GM19468 (cell line): ENCODE data around the gene STAG3.
"Not testable (repeated sequence)": the region's sequence is repeated elsewhere in the genome, so short reads cannot be mapped to it uniquely, and the experiment has no call there.

ENCODE experiments used
- ATAC-seq: cut with Tn5 transposase; IDR thresholded peaks from one replicate; pipeline ENCODE4 v1.9.1; 2021; ENCODE audit warnings: mild to moderate bottlenecking, moderate library complexity, moderate number of reproducible peaks; ENCODE audit not compliant: unreplicated experiment; ENCODE audit errors: extremely low read depth

The STAG3 gene

DNA sequence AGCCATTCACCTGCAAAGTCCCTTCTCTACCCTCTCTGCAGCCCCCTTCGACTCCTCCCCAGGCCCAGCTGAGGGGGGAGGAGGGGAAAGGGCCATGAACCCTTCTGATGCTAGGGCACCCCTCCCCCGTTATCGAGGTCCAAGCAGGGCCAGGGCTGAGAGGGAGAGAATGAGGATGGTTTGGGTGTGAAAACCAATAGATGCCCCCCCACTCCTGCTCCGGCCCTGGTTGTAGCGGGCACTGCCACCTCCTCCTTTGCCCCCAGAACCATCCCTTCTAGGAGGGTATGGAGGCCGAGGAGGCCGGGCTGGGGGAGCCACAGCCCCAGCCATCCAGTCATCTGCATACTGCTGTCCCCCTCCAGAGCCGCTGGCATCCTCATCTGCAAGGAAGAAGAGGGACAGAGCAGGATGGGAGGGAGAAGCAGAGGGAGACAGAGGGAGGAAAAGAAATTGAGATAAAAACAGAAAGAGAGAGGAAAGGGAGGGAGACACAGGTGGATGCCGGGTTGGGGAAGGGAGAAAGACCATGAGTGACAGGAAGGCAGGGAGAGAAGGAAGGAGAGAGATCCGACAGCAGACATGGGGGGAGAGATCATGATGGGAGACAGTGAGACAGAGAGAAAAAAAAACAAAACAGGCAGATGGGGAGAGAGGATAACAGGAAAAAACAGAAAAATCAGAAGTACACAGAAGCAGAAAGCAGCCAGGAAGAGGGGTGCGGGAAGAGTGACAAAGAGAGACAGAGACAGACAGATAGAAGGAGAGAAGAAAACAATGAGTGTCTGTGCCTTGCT is 7.4 kb upstream of the STAG3 start:
- ATAC-seq: no peak

DNA sequence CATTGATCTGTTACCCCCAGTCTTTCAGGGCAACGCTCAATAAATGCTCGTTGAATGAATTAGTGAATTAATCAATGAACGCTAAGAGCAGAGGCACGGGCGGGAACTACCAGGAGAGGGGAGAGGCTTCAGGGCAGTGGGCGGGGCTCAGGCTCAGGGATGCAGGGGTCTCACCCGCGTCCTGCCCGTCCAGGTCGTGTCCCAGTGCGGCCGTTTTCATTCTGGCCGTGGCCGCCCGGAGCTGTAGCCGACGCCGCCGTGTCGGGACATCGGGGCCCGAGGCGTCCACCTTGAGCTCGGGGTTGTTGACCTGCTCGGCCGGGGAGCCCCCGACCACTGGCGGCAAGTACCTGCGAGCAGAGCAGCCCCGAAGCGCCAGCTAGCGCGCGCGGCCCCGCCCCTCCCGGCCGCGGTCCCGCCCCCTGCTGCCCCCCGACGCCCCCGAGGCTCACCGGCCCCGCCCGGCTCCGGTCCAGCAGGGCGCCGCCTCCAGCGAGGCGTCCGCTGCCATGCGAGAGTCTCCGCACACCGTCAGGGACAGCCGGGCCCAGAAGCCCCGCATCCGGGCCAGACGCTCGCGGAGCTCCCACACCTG is 6.5 kb upstream of the STAG3 start:
- ATAC-seq: no peak

DNA sequence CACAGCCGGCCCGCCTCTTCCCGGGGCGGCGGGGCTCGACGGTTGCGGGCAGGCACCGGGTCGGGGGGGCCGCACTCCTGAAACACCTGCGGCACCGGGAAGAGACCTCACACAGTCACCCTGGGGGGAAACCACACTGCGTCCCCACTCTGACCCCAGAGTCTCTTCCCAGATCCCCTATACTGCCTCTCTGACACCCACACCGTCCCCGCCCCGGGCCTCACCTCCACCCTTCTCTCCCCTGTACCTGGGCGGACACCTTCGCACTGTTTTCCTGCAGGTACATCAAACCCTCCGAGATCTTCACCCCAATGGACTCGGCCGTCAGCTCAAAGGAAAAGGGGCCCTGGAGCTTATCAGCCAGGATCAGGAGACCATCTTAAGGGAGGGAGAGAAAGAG is 5.9 kb upstream of the STAG3 start:
- ATAC-seq: no peak

DNA sequence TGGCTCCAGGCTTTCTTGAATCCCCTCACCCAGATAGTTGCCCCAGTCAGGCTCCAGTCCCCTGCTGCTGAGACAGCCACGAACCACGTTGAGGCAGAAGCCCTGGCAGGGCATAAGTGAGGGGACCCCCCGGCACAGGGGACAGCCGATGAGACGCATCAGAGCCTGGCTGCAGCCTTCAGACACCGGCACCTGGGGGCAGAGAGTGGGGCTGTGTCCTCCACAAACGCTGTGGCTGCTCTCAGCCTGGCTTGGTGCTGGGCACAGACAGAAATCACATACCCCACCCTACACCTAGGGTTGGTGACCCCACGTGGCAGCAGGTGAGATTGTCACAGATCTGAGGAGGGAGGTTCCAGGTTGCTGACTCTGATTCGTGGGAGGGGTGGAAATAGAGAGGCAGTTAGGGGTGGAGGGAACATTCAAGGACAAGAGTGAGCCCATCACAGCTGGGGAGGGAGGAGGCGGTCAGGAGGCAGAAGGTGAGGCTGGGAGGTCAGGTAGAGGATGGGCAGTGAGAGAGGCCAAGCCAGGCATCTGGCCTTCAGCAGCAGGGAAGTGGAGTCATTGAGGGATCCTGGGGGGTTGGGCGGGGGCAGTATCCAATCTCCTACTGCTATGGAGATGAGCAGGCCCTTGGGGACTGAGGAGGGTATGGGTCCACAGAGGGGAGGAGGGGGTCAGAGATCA is 3.8 kb upstream of the STAG3 start:
- no peak for ATAC-seq

DNA sequence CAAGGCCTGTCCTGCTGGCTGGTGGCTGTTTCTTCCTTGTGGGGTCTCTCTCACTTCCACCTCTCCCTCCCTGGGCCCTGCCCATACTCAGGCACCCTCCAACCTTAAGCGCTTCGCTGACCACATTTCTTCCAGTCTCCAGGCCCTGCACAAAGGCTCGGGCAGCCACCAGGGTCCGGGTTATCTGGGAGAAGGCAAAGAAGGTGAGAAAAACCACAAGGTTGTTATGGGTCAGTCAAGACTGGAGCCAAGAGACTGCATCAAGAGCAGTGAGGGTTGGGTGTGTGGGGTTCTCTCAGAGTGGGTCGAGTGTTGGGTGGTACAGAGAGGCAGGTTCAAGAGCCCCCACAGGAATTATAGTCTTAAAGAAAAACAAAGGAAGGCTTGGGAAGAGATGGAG is 3.1 kb upstream of the STAG3 start:
- ATAC-seq: no peak

DNA sequence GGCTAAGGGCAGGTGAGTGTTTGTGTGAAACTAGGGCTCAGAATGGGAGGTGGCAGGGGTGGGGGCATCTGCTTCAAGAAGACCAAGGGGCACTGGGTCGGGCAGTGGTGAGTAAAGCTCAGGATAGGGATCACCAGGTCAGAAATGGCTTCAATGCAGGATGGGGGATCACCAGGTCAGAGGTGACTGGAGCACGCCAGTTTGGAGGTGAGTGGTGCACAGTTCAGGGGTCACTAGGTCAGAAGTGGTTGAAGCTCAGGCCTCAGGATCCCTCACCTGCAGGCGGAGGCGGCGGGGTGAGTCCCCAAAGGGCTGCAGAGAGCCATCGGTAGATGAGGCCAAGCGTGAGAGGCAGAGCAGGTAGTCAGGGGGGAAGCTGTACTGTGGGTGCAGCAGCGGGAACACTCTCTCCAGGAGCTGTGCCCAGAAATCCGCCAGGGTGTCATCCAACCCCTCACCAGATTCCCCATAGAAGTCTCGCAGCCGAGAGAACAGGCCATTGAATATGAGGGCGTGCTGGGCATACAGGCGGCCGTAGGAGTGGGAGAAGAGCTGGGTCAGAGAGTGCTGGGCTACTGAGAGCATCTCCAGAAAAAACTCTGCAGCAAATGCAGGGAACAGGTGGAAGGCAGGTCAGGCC is 2.3 kb upstream of the STAG3 start:
- ATAC-seq: no peak

DNA sequence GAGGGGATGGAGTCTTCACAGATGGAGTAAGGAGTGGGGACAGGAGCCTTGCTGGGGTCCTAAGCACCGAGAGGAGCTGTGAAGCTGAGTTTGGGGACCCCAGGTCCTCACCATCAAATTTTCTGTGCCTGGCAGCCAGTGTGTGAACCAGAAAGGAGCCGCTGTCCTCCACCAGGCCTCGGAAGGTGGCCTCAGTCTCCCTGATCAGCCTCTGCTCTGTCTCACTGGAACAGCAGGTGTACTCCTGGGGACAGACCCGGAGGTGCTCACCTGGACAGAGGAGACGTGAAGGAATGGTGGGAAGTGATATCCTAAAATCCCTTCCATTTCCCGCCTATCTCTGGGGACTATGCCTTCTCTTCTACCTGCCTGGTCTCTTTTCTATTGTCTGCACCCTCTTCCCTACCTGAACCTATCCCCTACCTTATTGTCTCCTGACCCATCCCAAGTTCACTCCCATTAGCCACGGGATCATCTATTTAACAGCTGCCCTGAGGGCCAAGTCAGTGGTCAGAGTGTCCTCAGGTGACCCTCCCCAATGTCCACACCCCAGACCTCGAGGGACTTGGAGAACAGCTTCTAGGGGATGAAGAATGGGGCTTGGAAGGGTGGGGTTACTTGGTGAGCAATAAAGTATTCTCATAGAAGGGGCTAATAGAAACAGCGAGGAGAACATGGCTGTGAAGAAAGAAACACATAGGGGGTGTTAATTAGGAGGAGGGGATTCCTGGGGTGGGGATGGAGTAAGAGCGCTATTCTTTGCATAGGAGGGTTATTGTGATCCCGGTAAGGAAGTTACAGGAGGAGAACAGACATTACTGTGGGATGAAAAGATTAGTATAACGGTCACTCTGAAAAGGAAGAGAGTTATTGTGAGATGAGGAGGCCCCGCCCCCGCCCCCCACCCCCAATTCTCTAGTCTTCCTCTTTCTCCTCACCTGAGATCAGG is 1.3 kb upstream of the STAG3 start:
- no peak for ATAC-seq

DNA sequence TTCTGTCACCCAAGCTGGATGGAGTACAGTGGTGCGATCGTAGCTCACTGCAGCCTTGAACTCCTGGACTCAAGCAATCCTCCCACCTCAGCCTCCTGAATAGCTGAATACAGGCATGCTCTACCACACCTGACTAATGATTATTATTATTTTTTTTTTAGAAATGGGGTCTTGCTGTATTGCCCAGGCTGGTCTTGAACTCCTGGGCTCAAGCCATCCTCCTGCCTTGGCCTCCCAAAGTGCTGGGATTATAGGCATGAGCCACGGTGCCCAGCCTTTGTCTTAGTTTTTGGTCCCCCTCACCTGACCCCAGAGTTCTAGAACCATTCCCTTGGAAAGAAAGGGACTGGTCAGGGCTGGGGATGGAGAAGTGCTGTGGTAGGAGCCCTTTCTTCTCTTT is 2.4 kb downstream of the STAG3 start:
- ATAC-seq: not testable (repeated sequence)

DNA sequence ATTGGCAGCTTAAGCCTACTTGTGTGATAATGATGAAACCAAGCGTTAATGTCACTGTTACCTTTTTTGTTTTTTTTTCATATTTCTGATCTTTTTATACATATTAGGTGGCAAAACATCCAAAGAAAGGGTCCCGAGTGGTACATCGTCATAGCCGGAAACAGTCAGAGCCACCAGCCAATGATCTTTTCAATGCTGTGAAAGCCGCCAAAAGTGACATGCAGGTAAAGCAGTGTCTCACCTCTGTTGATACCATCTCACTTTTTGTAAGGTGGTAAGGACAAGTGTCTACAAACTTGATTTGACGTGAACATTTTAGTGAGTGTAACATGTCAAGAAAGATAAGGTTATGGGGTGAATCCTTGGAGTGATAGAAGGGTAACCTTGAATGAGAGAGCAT is 4.9 kb downstream of the STAG3 start:
- ATAC-seq: not testable (repeated sequence)

DNA sequence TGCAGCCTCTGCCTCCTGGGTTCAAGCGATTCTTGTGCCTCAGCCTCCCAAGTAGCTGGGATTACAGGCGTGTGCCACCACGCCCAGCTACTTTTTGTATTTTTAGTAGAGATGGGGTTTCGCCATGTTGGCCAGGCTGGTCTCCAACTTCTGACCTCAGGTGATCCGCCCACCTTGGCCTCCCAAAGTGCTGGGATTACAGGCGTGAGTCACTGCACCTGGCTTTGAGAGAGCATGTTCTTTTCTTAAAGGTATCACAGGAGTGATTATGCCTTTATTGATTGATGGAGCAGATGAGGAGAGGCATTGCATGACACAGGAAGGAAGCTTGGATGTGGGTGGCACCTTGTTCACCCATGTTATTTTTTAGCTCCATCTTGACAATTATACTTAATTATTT is 5.4 kb downstream of the STAG3 start:
- ATAC-seq: not testable (repeated sequence)

DNA sequence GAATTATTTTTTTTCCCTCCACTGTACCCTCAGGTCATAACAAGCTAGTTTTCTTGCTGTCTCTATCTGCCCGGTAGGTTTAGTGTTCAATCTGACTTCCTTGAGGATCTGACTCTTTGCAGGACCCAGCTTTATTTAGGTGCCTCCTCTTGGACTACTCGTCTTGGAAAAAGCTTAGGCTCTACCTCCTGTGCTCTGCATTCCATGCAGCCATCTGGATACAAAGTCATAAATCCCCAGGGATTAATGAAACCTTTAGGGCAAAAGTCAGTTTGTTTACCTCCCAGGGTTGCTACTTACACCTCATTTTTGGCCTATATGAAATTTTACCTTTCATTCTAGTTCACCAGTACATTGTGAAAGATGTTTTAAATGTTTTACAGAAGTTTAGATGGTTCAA is 8.0 kb downstream of the STAG3 start:
- no peak for ATAC-seq

DNA sequence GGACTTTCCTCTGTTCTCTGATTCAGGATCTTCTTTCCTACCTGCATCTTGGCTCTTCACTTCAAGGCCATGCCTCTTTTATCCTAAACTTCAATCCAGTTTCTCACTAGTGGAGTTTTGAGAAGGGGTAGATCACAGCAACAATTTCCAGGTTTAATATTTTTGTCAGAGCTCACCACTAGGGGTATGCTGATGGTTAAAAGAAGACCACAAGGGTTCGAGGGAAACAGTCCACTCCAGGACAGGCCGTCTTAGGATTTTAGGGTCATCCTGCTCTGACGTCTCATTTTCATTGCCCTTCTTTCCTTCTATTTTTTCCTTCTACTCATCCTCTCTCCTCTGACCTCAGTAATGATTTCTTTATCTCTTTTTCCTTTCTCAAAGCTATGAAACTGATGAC is 11.3 kb downstream of the STAG3 start:
- ATAC-seq: no peak

DNA sequence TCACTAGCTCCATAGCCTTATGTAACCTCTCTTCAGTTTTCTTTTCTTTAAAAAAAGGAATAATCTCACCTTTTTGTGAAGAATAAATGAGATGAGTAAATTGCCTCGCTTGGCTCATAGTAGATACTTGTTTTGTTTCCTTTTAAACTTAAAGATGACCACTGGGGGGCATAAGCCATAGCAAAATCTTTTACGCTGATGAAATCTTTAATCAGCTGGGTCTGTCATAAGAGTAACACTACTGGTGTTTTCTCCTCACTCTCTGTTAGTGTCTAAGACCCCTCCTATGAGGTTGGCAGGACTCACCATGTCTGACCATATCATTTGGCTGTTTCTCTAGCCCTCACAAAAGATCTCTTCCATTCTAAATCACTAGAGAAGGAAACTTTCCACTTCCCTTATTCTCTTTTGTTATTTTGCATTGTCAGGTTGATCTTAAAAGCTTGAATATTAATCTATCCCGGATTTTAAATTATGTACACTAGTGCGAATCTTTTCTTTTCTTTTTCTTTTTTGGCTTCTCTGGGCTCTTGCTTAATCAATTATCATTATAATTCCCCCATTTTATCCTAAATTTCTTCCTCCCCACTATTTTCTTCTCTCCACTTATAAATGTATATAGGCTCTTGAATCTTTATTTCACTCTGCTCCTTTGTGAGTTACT is 12.5 kb downstream of the STAG3 start:
- peak; percentile 29 for ATAC-seq

DNA sequence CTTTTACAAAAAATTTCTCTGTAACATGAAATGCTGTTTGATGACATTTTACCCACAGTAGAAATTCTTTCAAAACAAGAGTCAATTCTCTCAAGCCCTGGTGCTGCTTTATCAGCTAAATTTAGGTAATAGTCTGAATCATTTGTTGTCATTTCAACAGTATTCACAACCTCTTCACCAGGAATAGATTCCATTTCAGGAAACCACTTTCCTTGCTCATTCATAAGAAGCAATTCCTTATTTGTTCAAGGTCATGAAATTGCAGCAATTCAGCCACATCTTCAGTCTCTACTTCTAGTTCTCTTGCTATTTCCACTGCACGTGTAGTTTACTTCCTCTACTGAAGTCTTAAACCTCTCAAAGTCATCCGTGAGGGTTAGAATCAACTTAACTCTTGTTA is 14.1 kb downstream of the STAG3 start:
- ATAC-seq: no peak

DNA sequence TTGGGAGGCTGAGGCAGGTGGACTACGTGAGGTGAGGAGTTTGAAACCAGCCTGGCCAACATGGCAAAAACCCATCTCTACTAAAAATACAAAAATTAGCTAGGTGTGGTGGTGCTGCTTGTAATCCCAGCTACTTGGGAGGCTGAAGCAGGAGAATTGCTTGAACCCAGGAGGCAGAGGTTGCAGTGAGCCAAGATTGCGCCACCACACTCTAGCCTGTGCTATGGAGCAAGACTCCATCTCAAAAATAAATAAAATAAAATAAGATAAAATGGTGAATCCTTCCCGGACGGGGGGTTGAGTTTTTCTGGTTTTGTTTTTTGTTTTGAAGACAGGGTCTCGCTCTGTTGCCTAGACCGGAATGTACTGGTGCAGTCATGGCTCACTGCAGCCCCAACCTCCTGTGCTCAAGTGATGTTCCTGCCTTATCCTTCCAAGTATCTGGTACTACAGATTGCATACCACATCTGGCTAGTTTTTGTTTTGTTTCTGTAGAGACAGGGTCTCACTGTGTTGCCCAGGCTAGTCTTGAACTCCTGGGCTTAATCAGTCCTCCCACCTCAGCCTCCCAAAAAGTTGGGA is 14.7 kb downstream of the STAG3 start:
- ATAC-seq: not testable (repeated sequence)

DNA sequence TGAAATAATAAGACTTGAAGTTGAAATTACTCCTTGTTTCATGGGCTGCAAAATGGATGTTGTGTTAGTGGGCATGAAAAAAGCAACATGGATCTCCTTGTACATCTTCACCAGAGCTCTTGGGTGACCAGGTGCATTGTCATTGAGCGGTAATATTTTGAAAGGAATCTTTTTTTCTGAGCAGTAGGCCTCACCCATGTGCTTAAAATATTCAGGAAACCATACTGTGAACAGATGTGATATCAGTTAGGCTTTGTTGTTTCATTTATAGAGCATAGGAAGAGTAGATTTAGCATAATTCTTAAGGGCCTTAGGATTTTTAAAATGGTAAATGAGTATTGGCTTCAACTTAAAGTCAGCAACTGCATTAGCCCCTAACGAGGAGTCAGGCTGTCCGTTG is 15.3 kb downstream of the STAG3 start:
- no peak for ATAC-seq

DNA sequence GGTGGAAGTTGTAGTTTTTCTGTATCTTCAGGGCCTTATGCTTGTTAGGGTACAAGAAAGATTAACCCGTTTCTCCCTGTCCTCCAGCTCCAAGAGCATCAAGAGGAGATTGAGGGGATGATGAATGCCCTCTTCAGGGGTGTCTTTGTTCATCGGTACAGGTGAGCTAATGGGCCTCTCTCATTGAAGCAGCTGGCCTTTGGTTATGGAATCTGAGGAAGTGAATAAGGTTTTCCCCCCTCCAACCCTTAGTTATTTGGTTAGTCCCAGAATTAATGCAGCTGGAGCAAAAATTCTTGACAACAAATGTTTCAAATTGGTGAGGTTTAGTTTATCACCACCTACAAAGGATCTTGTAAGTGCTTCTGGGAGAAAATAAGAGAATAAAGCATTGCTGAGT is 17.5 kb downstream of the STAG3 start:
- no peak for ATAC-seq

DNA sequence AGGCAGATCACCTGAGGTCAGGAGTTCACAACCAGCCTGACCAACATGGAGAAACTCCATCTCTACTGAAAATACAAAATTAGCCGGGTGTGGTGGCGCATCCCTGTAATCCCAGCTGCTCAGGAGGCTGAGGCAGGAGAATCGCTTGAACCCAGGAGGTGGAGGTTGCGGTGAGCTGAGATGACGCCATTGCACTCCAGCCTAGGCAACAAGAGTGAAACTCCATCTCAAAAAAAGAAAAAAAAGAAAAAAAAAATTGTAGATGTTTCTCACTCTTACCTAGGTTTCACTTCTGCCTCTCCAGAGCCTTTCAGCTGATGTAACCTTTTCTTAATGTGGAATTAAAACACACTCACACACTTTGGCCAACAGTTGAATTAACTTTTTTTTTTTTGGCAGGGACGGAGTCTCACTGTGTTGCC is 18.2 kb downstream of the STAG3 start:
- not testable (repeated sequence) for ATAC-seq

DNA sequence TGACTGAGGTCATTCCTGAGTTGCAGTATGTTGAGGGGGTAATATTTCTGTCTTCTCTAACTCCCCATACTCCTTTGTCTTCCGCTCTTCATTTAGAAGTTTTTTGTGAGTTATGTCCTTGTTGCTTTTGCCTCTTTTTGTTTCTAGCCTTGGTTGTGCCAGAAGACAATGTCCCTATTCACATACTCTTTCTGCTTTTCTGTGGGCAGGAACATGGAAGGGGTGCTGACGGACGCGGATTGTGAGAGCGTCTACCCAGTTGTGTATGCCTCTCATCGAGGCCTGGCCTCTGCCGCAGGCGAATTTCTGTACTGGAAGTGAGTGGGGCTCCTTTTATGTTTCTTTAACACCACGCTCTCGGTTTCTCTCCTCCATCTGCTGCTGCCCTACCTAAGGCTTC is 20.5 kb downstream of the STAG3 start:
- ATAC-seq: no peak
